GM12892 (cell line): ENCODE measurements around the gene UNC119B. TPM values are rescaled to one million over a fixed set of nuclear protein-coding genes. Genes with fewer than 3 reads are reported as not detected.
A peak's percentile ranks its signal among the peaks of the same experiment; 100 is the strongest.
"Not testable (repeated sequence)": the region's sequence is repeated elsewhere in the genome, so short reads cannot be mapped to it uniquely, and the experiment has no call there.

ENCODE experiments used
- DNase-seq: peaks from one replicate; pipeline ENCODE4 v3.0.0; 2011; ENCODE audit not compliant: insufficient read length
- FAIRE-seq: peaks from 2 replicates; lab custom pipeline; 2011; peaks lifted over from hg19 to GRCh38; lab: Jason Lieb, UNC
- POLR2A ChIP-seq: IDR thresholded peaks from 2 replicates; pipeline ENCODE4 v1.6.1; 2011; ENCODE audit warnings: low read depth, low read length, control low read depth
- POLR2AphosphoS5 ChIP-seq: IDR thresholded peaks from 2 replicates; pipeline ENCODE4 v1.6.1; 2011; ENCODE audit warnings: low read depth, low read length, control low read depth
- TAF1 ChIP-seq: IDR thresholded peaks from 2 replicates; pipeline ENCODE4 v1.6.1; 2011; ENCODE audit warnings: low read depth, mild to moderate bottlenecking, control low read depth, low read length, borderline replicate concordance
- polyA plus RNA-seq: library from polyadenylated mRNA; unstranded; fragments of >200 nt; gene quantifications from one replicate; pipeline ENCODE4 v1.2.1, GENCODE V29; 2012; ENCODE audit warnings: missing spikeins, inconsistent platforms; ENCODE audit not compliant: missing spikeins

The UNC119B gene
- polyA plus RNA-seq: 15.2 TPM

GRCh38 chr12:120710031-120710804 lies at the start of gene UNC119B:
TSS of gene UNC119B (plus strand) at chr12:120710458. CDS start at chr12:120710475, 17 bp downstream.
- DNase-seq (peak; percentile 86), FAIRE-seq (no peak)
- TF ChIP-seq POLR2A (peak; percentile 53; the same call in 1 of the 2 replicates), POLR2AphosphoS5 (no peak), TAF1 (0 out of 2 replicates have a peak, but pooled peaks have one; percentile 11)

GRCh38 chr12:120661432-120661831 lies 48.8 kb upstream of the UNC119B start:
- TF ChIP-seq TAF1 (no peak), POLR2A (no peak), POLR2AphosphoS5 (no peak)
- DNase-seq: no peak
- peak; percentile 5 for FAIRE-seq

GRCh38 chr12:120662879-120663278 lies 47.4 kb upstream of the UNC119B start:
- peak; percentile 82 for FAIRE-seq

GRCh38 chr12:120663741-120664140 lies 46.5 kb upstream of the UNC119B start:
- FAIRE-seq (no peak), DNase-seq (no peak)
- TF ChIP-seq POLR2A: no peak

More at GRCh38 chr12:120662879-120663278, 47.4 kb upstream of the UNC119B start:
- TF ChIP-seq TAF1 (no peak), POLR2AphosphoS5 (no peak), POLR2A (no peak)
- DNase-seq: no peak

- DNase-seq (no peak), FAIRE-seq (no peak)
- no peak for TF ChIP-seq TAF1
- no peak for TF ChIP-seq POLR2AphosphoS5
- no peak for TF ChIP-seq POLR2A
These were observed 43.5 kb upstream of the UNC119B start for GRCh38 chr12:120666571-120667390.

- FAIRE-seq (no peak), DNase-seq (no peak)
- no peak for TF ChIP-seq POLR2AphosphoS5
- no peak for TF ChIP-seq TAF1
- no peak for TF ChIP-seq POLR2A
These were observed 42.0 kb upstream of the UNC119B start for GRCh38 chr12:120668091-120668867.

GRCh38 chr12:120668868-120669840 lies 41.1 kb upstream of the UNC119B start:
- peak; percentile 88 for FAIRE-seq
- peak; percentile 61 for DNase-seq

GRCh38 chr12:120670237-120670636 lies 40.0 kb upstream of the UNC119B start:
- DNase-seq: not testable (repeated sequence)
- peak; percentile 42 for FAIRE-seq

More at GRCh38 chr12:120668868-120669840, 41.1 kb upstream of the UNC119B start:
- TF ChIP-seq TAF1 (no peak), POLR2AphosphoS5 (no peak), POLR2A (no peak; the same call in 1 of the 2 replicates)

- no peak for DNase-seq
These were observed 39.6 kb upstream of the UNC119B start for GRCh38 chr12:120670667-120671066.

GRCh38 chr12:120674097-120674636 lies 36.1 kb upstream of the UNC119B start:
- FAIRE-seq: peak; percentile 75
- no peak for DNase-seq
- TF ChIP-seq POLR2AphosphoS5 (no peak), TAF1 (no peak), POLR2A (no peak)

More at GRCh38 chr12:120670667-120671066, 39.6 kb upstream of the UNC119B start:
- no peak for TF ChIP-seq POLR2AphosphoS5
- TF ChIP-seq TAF1: no peak
- TF ChIP-seq POLR2A: no peak
- peak; percentile 27 for FAIRE-seq
